ENCODE measurements around the gene PAX2.

PAX2 gene

DNA sequence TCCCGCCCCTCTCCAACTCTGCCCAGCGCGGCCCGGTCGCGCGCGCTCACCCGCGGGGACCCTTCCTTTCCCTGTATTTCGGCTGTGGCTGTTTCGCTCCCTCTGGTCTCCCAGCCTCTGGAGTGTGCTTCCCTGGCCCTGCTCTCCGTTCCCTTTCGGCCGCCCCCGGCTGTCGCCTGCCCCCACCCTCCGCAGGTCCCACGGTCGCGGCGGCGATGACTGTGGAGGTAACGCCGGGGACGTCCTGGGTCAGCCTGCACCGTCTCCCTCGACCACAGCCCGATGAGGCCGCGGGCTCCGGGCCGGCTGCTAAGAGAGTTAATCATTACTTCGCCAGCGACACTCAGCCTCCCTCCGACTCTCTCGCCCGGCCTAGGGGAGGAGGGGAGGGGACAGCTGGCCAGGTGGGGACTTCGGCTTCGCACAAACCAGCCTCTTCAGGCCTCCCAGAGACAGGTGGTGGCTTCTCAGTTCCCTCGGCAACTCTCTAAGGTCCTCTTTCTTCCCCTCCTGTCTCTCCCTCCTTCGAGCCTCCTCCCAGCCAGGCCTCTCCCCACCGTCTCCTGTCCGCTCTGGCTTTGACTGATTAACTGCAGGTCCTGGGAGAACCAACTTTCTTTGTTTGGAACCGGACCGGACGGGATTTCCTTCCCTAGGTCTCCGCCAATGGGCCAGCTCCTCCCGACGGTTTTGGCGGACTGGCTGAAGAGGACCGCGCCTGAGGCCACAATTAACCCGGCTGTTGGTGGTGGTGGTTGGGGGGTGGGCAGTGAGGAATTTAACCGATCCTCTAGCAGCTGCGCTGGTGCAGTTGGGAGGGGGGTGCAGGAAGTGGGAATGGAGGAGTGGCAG, 5.6 kb upstream of the PAX2 start:
- DNase-seq: no peak

GRCh38 chr10:100740476-100741377, 4.7 kb upstream of the PAX2 start:
- DNase-seq: no peak

DNA sequence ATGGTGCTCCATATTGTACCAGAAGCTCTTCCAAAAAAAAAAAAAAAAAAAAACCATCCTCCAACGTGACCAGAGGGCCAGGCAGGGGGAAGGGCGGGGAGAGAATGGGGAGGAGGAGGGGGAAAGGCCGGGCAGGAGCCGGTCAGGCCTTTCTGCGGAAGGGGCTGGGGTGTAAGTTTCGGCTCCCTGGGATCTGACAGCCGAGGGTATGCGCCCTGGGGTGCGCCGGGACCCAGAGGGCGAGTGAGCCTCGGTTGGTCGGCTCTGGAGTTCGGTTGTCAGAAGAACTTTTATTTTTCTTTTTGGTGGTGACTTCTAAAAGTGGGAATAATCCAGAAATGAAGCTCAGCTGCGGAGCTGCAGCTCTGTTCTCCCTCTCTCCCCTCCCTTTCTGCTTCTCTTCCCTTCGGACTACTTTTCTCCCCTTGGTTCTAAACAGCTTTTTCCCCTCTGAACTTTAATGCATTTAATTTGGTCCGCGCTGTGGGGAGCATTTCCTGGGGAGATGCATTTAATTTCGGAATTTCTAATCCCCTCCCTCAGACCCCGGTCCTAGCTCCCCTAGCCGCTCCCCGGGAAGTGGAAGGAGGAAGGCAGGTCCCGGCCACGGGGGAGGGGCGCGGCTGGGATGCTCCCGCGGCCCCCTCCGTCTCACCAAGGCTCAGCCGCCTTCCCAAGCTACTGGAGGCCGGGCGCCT, 3.9 kb upstream of the PAX2 start:
- DNase-seq: no peak

DNA sequence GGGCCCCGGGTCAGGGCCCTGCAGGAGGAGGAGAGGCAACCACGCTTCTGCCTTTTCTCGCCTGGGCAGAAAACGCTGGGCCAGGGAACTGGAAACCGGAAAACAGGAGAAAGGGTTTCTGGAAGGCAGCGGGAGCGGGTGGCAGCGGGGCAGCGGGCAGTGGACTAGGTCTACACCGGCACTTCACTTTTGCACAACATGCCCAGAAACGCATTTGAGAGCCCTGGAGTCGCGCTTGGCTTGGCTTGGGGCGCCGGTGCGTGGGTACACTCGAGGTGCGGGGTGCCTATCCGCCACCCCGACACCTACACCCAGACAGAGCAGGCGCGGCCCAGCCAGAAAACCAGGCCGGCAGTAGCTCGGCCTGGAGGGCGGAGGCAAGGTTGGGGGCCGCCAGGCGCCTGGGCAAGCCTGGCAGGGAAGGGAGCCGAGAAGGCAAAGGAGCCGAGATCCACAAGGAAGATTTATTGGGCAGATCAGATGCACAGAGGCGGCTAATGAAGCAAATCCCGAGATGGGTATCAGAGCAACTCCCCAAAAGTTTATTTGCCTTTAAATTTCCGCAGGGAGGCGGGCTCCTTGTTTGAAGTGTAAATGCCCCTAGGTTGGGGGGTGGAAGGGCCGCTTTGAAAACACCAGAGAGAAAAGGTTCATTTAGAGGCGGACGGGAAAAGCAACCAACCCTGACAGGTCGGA, 3.2 kb upstream of the PAX2 start:
- DNase-seq: no peak

DNA sequence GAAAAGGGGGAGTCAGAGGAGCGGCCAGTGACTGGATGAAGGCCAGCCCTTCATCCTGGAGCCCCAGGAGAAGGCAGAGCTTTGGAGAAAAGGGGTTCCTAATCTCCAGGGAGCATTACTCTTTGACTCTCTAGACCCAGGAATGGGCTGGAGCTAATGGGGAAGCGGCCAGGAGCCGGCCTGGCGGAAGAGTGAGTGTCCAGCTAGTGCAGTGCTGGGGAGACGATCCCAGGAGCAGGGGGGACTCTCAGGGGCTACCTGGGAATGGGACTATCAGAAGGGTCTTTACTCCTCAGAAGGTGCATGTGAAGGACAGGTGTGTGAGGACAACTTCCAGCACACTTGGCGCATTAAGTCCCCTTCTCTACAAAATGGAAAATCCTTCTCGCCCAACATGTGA, 2.4 kb upstream of the PAX2 start:
- no peak for DNase-seq

GRCh38 chr10:100743626-100744135, 1.7 kb upstream of the PAX2 start:
- no peak for DNase-seq

DNA sequence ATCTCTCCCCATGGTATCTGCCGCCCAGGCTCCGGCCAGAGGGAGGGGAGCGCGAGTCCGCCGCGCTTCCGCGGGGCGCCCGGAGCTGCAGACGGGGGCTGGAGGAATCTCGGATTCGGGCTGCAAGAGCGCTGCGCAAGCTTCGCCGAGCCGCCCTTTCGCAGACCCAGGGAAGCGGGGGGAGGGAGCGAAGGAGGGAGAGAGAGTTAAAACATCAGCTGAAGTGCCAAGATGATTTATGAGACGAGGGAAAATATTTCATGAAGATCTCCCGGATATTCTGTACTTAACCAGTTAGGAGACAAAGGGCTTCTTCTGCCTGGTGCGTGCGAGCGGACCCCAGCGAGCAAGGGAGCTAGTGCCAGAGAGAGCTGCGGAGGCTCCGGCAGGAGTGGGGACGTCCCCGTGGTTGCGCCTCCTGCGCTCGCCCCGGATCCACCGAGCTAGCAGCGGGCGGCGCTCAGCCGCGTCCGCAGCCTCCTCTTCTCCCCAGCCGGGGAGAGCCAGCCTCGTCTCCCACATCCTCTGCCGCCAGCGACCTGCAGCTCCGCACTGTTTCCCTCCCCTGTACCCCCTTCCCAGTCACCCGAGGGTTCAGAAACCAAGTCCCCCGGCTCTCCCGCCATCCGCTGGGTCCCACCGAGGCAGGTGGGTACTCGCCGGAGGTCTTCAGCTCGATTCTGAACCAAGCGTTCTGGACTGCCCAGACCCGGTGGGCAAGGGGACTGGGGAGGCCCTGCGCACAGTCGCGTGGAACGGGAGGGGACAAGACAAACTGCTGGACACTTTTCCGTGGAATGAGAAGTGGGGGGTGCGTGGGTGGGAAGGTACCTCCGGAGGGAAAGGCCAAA, 1.0 kb upstream of the PAX2 start:
- no peak for DNase-seq

GRCh38 chr10:100745882-100746783, 751 bp downstream of the PAX2 start:
- no peak for DNase-seq

- no peak for DNase-seq
Observed at GRCh38 chr10:100746784-100747455, 1.5 kb downstream of the PAX2 start.

DNA sequence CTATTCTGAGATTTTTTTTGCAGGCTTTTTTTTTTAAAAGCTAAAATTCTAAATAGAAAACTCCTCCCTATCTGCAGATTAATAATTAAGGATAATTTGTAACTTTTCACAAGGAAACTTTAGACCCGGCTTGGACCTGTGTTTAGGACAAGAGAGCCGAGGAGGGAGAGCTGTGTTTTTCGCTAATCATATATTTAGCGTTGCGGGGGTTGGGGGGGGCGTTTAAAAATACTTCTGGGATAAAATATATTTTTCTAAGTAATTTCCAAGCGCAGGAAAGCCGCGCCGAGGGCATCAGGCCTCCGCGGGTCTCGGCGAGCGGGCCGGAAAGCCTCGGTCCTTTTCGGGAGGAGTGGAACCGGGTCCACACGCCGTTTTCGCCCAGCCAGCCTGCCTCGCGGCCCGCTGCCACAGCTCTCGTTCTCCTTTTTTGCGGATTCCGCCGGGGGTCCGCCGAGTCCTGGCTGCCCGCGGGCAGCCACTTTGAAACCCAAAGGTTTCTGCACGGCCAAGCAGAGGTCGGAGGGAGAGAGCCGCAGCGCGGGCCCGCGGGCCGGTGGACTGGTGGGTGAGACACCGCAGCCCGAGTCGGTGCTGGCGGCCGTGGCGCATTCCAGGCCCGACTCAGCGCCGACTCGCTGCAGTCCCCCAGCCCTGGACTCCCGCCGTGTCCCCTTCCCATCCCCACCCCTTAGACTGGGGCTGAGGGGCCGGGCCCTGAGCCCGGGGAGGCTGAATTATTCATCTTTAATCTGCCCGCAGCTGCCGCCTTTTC, 2.3 kb downstream of the PAX2 start:
- no peak for DNase-seq

GRCh38 chr10:100748231-100749058, 3.1 kb downstream of the PAX2 start:
- DNase-seq: no peak

- no peak for DNase-seq
Observed at GRCh38 chr10:100749059-100749308, 3.6 kb downstream of the PAX2 start.

GRCh38 chr10:100749309-100750217, 4.2 kb downstream of the PAX2 start:
- DNase-seq: no peak

DNA sequence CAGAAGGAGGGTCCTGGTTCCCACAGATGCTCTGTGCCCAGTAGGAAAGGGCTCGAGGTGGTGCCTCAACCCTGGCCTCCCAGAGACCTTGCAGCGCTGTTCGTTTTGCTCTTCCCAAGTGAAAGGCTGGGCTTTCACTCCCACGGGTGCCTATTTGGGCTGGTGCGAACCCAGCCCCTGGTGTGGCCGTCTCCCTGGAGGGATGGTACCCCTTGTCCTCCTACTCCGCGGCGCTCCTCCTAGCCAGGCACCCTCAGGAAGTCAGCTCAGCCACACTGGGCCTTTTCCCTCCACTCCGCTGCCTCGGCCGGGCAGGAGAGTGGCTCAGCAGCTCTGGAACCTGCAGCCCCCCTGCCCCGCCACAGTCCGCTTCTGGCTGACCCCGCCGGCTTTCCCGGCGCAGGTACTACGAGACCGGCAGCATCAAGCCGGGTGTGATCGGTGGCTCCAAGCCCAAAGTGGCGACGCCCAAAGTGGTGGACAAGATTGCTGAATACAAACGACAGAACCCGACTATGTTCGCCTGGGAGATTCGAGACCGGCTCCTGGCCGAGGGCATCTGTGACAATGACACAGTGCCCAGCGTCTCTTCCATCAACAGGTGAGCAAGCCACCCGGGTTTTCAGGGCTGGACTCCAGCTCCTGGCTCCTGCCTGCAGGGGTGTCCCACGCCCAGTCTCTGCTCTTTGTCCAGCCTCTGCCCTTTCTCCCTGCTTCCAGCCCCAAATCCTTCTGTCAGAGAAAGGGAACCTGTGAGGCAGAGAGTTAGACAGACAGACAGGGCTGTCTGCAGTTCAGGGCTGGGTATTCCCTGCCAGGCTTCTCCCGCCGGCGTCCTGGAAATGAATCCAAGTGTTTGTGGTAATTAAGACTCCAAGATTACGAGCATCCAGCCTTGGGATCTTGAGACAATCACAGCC, 5.2 kb downstream of the PAX2 start:
- DNase-seq: no peak

DNA sequence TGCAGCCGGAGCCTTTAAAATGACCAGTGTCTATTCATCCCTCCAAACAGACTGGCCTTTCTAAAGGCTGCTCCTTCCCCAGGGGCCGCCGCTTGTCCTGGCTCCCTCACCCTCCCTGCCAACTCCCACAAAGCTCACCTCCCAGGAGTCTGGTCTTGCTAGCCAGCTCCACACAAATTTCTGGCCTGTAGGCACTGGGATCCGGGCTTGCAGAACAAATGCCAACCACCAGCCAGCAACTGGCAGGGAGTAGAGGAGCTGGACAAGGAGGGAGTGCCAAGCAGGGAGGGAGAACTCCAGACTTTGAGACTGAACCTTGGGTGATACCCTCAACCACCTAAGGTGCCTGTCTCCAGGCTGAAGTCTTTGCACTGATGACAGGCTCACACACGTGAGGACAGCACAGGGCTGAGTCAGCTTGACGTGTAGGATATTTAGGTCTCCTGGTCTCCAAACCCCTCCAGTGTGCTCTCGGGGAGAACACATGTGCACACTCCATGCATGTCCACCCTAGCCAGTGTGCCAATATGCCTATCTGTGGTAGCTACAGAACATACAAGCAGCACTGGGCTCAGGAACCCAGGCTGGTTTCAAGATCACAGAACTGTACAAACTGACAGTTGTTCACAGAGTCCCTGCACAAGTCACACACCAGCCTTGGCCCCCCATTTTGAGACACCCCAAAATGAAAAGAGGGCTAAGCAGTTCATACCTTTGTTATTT, 6.0 kb downstream of the PAX2 start:
- DNase-seq: no peak
